ENCODE data around the gene S100A13. TPM values are rescaled to one million over a fixed set of nuclear protein-coding genes. Genes with fewer than 3 reads are reported as not detected.
A peak's percentile ranks its signal among the peaks of the same experiment; 100 is the strongest.
"Not testable (repeated sequence)": the region's sequence is repeated elsewhere in the genome, so short reads cannot be mapped to it uniquely, and the experiment has no call there.

S100A13 gene
- total RNA-seq, 1 experiment from 2014 or later, result 143 TPM

- Histone ChIP-seq H3K27me3 (no peaks in the 10 kb centered on the region), H3K36me3 (peaks cover 15% of the 10 kb centered on the region), H3K4me3 (no peak overlapping the region), H3K9me3 (no peaks in the 10 kb centered on the region)
- DNase-seq, result no peak
These were observed 27.5 kb downstream of the S100A13 start for GRCh38 chr1:153599847-153600246.

GRCh38 chr1:153598309-153599172 lies 28.8 kb downstream of the S100A13 start:
- no peak for DNase-seq
- Histone ChIP-seq H3K27me3 (no peaks in the 10 kb centered on the region), H3K36me3 (peaks cover 13% of the 10 kb centered on the region), H3K4me3 (no peak overlapping the region), H3K9me3 (no peaks in the 10 kb centered on the region)

DNA sequence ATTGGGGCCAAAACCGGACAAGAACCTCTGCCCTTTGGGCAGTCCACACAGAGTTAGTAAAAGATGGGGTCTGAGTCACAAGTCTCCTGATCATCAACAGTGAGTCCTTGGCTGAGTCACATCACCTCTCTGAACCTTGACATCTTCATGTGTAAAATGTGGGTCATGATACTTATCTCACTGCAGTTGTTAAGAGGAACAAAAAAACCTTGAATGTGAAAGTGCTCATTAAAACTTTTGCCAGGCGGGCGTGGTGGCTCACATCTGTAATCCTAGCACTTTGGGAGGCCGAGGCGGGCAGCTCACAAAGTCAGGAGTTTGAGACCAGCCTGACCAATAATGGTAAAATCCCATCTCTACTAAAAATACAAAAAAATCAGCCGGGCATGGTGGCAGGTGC lies 30.1 kb downstream of the S100A13 start:
- Histone ChIP-seq H3K4me3 (no peak overlapping the region), H3K9me3 (no peaks in the 10 kb centered on the region), H3K36me3 (peaks cover 13% of the 10 kb centered on the region), H3K27me3 (no peaks in the 10 kb centered on the region)
- DNase-seq, result no peak

- no peak for DNase-seq
- Histone ChIP-seq H3K27me3 (no peaks in the 10 kb centered on the region), H3K36me3 (no peaks in the 10 kb centered on the region), H3K9me3 (no peaks in the 10 kb centered on the region), H3K4me3 (no peak overlapping the region)
These were observed 34.6 kb downstream of the S100A13 start for GRCh38 chr1:153592748-153593147.

DNA sequence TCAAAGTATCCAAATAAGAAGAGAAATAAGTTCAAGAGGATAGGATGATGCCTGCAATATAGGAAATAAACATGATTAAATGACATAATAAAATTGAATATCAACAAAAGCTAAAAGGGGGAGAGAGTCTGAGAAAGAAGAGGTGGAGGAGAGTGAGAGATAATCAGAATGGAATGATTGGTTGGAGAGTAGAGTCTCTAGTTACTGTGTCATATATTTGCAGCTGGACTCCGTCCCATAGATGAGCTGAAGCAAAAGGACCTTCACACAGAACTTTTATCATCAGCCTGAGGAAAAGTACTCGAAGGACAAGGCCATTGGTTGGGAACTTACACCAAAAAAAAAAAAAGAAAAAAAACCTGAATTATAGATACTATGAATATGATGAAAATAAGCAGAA lies 38.8 kb downstream of the S100A13 start:
- no peak for DNase-seq
- Histone ChIP-seq H3K36me3 (no peaks in the 10 kb centered on the region), H3K9me3 (no peaks in the 10 kb centered on the region), H3K4me3 (no peak overlapping the region), H3K27me3 (no peaks in the 10 kb centered on the region)

DNA sequence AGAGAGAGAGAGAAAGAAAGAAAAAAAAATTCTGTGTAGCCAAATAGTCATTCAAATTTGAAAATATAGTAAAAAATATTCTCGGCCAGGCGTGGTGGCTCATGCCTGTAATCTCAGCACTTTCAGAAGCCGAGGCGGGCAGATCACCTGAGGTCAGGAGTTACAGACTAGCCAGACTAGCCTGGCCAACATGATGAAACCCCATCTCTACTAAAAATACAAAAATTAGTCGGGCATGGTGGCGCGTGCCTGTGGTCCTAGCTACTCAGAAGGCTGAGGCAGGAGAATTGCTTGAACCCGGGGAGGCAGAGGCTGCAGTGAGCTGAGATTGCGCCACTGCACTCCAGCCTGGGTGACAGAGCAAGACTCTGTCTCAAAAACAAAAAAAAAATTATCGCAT lies 39.3 kb downstream of the S100A13 start:
- H3K36me3 ChIP-seq, H3K9me3 ChIP-seq, H3K27me3 ChIP-seq, H3K4me3 ChIP-seq, DNase-seq: not testable (repeated sequence)

- no peaks in the 10 kb centered on the region for H3K9me3 ChIP-seq
- H3K36me3 ChIP-seq, result no peaks in the 10 kb centered on the region
- H3K4me3 ChIP-seq, result no peak overlapping the region
- no peak for DNase-seq
- no peaks in the 10 kb centered on the region for H3K27me3 ChIP-seq
These were observed 40.0 kb downstream of the S100A13 start for GRCh38 chr1:153587314-153587713.

- no peak for DNase-seq
- Histone ChIP-seq H3K9me3 (no peaks in the 10 kb centered on the region), H3K36me3 (no peaks in the 10 kb centered on the region), H3K4me3 (no peak overlapping the region), H3K27me3 (no peaks in the 10 kb centered on the region)
These were observed 41.0 kb downstream of the S100A13 start for GRCh38 chr1:153586347-153586746.

DNA sequence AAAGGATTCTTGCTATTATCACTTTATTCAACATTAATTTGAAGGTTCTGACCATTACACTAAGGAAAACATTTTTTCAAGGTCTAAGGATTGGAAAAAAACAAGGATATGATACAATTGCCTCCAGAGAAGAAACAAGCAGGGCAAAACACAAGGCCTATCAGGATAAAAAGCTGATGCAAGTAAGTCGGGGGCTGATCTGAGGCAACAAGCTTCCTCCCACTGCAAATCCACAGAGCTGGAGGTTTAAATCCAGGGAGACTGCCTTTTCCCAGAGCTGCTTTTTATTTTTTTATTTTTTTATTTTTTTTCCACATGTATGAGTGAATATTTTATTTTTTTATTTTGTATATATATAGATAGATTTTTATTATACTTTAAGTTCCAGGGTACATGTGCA lies 42.3 kb downstream of the S100A13 start:
- Histone ChIP-seq H3K27me3 (no peaks in the 10 kb centered on the region), H3K36me3 (no peaks in the 10 kb centered on the region), H3K4me3 (no peak overlapping the region), H3K9me3 (no peaks in the 10 kb centered on the region)
- DNase-seq, result no peak

GRCh38 chr1:153583976-153584375 lies 43.3 kb downstream of the S100A13 start:
- Histone ChIP-seq H3K27me3 (no peaks in the 10 kb centered on the region), H3K4me3 (peak overlapping the region; percentile 54; the same call in 1 of the 2 replicates), H3K36me3 (no peaks in the 10 kb centered on the region), H3K9me3 (no peaks in the 10 kb centered on the region)
- no peak for DNase-seq

GRCh38 chr1:153583514-153583913 lies 43.8 kb downstream of the S100A13 start:
- peak overlapping the region; percentile 54 for H3K4me3 ChIP-seq
- not testable (repeated sequence) for H3K9me3 ChIP-seq, H3K27me3 ChIP-seq, DNase-seq, H3K36me3 ChIP-seq

- H3K9me3 ChIP-seq, H3K27me3 ChIP-seq, H3K36me3 ChIP-seq: not testable (repeated sequence)
- H3K4me3 ChIP-seq, result peak overlapping the region; percentile 54
- DNase-seq, result peak; percentile 80
These were observed 44.5 kb downstream of the S100A13 start for GRCh38 chr1:153582836-153583235.

DNA sequence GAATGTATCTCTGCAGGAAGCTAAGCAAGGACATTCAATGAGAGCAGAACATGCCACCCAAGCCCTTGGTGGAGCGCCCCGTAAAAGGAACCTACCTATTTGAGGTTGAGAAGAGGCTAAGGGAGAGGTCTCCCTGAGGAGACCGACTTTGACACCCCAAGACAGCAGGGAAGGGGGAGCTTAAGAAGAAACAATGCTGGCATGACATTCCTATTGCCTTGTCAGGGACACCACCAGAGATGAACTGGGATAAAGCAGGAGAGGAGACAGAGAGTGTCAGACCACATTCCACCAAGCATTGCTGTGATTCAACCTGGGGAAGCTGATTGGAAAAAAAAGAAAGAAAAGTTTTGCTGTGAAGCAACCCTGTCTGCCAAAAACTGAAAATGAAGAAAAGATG lies 48.4 kb downstream of the S100A13 start:
- Histone ChIP-seq H3K9me3 (no peaks in the 10 kb centered on the region), H3K27me3 (no peaks in the 10 kb centered on the region), H3K4me3 (no peak overlapping the region), H3K36me3 (no peaks in the 10 kb centered on the region)
- no peak for DNase-seq

DNA sequence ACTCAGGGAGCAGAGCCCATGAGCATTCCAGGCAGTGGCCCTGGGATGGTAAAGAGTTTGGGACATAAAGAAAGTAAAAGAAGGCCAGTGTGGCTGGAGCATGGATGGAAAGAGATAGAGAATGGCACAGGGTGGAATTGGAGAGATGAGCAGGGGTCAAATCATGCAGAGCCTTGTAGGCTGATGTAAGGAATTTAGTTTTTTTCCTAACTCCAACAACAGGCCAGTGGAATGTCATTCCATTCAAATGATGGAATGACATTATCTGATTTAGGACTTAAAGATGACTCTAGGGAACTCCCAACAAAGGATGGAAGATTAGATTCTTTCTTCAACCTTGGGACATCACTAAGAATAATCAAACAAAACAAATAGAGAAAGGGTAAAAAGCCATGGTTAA lies 48.8 kb downstream of the S100A13 start:
- Histone ChIP-seq H3K9me3 (no peaks in the 10 kb centered on the region), H3K36me3 (no peaks in the 10 kb centered on the region), H3K4me3 (no peak overlapping the region), H3K27me3 (no peaks in the 10 kb centered on the region)
- DNase-seq, result no peak

DNA sequence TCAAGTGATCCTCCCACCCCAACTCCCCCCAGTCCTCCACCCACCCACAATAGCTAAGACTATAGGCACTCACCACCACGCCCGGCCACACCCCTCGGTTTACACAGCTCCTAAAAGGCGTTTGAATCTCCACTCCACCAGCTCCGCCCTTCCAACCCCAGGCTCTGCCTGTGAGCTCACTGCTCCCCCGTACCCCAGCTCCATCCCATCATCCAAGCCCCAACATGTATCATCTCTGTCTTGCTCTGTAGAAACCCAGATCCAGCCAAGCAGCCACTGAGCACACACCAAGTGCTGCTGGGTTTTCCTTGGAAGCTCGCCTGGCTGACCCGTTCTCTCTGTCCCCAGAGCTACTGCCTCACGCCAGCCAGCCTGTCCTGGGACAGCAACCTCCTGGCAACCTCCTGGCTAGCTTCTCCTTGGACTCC lies 49.7 kb downstream of the S100A13 start:
- no peaks in the 10 kb centered on the region for H3K27me3 ChIP-seq
- no peaks in the 10 kb centered on the region for H3K9me3 ChIP-seq
- no peak overlapping the region for H3K4me3 ChIP-seq
- no peaks in the 10 kb centered on the region for H3K36me3 ChIP-seq
- peak; percentile 82 for DNase-seq

DNA sequence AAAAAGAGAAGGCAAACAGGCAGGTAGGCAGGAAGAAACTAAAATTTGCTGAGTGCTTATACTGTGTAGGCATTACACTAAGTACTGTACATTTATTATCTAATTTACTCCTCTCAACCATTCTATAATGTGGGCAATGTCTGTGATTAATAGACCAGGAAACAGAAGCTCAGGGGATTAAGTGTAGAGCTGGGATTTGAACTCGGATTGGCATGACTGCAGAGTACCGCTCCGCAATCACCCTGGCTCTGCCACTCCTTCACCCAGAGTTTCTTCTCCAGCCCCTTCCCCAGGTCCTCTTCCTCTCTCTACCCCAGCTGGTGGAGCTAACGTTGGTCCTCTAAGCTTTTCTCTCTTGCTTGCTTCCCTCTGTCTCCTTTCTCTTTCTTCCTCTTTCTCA lies 50.2 kb downstream of the S100A13 start:
- H3K9me3 ChIP-seq, result no peaks in the 10 kb centered on the region
- H3K4me3 ChIP-seq, result no peak overlapping the region
- no peaks in the 10 kb centered on the region for H3K36me3 ChIP-seq
- H3K27me3 ChIP-seq, result no peaks in the 10 kb centered on the region
- no peak for DNase-seq

DNA sequence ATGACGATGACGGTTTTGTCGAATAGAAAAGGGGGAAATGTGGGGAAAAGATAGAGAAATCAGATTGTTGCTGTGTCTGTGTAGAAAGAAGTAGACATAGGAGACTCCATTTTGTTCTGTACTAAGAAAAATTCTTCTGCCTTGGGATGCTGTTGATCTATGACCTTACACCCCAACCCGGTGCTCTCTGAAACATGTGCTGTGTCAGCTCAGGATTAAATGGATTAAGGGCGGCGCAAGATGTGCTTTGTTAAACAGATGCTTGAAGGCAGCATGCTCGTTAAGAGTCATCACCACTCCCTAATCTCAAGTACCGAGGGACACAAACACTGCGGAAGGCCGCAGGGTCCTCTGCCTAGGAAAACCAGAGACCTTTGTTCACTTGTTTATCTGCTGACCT lies 51.8 kb downstream of the S100A13 start:
- not testable (repeated sequence) for H3K9me3 ChIP-seq, DNase-seq

GRCh38 chr1:153575081-153575491 lies 52.2 kb downstream of the S100A13 start:
- H3K36me3 ChIP-seq, result not testable (repeated sequence)

More for the DNA sequence above, 51.8 kb downstream of the S100A13 start:
- not testable (repeated sequence) for H3K4me3 ChIP-seq, H3K36me3 ChIP-seq, H3K27me3 ChIP-seq

More at GRCh38 chr1:153575081-153575491, 52.2 kb downstream of the S100A13 start:
- DNase-seq, H3K4me3 ChIP-seq, H3K27me3 ChIP-seq, H3K9me3 ChIP-seq: not testable (repeated sequence)

Data from MG63 (cell line).